DMS 273 treated with DMSO at 0.1 percent for 48 hours (cell line): ENCODE data around the gene SRPK1.

Experiments used
- DNase-seq: peaks from one replicate; lab custom pipeline; 2025; lab: John Stamatoyannopoulos, UW

The SRPK1 gene

DNA sequence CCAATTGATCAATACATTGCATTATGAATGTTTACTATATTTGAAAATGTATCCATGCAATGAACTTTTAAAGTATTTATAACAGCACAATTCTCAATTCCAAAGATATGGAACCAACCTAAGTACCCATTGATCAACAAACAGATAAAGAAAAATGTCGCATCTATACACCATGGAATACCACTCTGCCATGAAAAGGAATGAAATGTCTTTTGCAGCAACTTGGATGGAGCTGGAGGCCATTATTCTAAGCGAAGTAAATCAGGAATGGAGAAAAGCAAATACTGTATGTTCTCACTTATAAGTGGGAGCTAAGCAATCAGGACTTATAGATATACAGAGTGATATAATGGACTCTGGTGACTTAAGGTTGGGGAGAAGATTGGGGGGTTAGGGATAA, 22.9 kb downstream of the SRPK1 start:
- DNase-seq = no peak

DNA sequence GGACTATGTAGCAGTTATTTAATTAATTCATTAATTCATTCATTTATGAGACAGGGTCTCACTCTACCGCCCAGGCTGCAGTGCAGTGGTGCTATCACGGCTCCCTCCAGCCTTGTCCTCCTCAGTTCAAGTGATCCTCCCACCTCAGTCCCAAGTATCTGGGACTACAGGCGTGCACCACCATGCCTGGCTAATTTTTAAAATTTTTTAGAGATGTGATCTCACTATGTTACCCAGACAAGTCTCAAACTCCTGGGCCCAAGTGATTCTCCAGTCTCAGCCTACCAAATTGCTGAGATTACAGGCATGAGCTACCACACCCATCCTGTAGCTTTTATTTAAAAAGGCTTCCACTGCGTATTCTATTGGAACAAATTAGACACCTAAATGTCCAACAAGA, 23.4 kb downstream of the SRPK1 start:
- no peak for DNase-seq

DNA sequence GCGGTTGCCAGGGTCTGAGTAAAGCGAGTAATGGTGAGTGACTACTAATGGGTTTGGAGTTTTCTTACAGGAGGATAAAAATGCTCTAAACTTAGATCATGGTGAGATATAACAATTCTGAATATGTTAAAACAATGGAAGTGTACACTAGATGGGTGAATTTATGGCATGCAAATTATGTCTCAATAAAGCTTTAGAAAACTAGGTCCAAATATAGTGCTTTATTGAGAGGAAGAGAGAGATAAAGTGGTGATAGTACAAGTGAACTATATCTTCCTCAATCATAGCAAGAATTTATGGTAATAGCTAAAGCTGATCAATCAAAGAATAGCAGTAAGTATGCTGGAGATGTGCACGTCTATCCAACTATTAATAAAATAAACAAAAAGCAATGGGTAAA, 23.9 kb downstream of the SRPK1 start:
- DNase-seq = no peak

DNA sequence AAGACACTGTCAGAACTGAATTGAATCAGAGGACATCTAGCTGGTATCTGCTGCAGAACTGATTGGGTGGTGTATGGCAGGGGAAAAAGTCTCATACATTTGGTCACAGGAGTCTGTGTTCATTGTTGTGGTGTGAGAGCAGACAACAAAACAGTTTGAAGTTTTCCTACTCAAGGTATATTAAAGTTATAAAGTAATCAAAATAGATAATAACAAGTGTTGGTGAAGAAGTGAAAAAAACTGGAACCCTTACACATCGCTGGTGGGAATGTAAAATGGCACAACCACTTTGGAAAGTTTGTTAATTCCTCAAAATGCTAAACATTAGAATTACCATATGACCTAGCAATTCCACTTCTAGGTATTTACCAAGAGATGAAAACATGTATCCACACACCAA, 24.7 kb downstream of the SRPK1 start:
- no peak for DNase-seq

DNA sequence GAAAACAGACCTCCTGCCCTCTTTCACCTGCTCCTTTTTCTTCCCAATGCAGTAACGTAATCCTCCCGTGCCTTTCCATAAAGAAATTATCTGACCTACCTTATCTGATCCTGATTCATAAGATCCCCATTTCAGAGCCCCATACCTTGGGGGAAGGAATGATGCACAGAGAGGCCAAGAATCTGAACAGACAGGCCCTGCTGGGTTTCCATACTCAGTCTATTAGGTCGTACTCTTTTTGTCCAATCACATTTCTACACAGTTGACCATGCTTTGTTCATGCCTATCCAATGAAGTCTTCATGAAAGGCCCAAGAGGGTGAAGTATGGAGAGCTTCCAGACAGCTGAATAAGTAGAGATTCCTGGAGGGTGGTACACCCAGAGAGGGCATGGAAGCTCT, 25.3 kb downstream of the SRPK1 start:
- DNase-seq = no peak

DNA sequence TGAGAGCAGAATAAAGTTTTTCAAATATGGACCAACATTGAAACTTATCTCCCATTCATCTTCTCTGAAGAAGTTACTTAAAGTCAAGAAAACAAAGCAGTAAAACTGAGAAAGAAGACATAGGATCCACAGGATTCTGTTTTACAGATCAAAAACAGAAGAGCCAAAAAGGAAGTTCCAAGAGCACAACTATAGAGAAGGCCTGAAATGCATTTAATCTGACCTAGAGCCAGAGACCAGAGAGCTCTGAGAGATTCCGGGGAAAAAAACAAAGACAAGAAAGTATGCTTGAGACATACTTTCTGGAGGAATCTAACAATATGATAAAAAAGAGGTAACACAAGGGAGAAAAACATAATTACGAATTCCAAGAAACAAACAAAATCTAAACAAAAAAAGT, 26.1 kb downstream of the SRPK1 start:
- no peak for DNase-seq

DNA sequence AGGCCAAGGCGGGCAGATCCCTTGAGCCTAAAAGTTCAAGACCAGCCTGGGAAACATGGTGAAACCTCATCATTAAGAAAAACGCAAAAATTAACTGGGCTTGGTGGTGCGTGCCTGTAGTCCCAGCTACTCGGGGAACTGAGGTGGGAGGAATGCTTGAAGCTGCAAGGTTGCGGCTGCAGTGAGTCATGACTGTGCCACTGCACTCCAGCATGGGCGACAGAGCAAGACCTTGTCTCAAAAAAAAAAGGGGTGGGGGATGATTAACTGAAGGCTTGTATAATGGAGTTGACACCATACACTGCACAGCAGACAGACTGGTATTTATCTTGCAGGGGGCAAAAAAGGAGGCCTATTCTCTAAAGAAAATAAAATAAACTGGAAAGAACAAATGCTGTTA, 27.7 kb downstream of the SRPK1 start:
- no peak for DNase-seq

DNA sequence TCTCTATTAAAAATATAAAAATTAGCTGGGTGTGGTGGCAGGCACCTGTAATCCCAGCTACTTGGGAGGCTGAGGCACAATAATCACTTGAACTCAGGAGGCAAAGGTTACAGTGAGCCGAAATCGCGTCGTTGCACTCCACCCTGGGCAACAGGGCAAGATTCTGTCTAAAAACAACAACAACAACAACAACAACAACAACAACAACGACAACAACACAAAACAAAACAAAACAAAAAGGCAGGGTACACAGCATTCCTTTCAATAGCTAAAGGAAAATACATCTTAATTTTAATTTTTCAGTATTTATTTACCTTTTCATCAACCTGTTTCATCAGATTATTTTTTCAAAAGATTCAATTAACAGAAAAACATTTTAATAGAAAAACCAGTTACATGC, 28.4 kb downstream of the SRPK1 start:
- DNase-seq = no peak

DNA sequence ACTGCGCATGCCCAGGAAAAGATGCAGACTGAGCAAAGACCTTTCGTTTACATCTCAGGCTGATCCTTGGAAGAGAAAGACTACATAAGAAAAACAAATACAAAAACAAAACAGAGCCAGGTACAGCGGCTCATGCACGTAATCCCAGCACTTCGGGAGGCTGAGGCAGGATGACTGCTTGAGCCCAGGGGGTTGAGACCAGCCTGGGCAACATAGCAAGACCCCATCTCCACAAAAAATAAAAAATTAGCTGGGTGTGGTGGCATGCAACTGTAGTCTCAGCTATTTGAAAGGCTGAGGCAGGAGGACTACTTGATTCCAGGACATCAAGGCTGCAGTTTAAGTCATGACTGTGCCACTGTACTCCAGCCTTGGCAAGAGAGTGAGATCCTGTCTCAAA, 41.7 kb downstream of the SRPK1 start:
- no peak for DNase-seq

DNA sequence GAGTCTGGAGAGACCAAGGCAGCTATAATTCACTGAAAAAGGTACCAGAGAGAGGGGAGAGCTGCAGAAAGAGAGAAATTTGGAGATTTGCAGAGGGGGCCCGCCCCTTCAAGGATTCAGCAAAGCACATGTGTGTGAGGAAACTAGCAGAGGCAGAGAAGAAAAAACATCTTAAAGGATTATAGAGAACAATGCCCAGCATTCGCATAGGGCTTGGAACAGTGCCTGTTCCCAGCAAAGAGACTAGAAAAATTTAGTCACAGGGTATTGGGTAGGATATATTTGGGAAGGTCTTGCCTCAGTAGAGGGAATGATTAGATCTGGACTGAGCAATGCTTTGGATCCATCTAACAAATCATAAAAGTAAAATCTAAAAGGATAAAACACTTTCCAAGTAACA, 44.0 kb downstream of the SRPK1 start:
- no peak for DNase-seq

DNA sequence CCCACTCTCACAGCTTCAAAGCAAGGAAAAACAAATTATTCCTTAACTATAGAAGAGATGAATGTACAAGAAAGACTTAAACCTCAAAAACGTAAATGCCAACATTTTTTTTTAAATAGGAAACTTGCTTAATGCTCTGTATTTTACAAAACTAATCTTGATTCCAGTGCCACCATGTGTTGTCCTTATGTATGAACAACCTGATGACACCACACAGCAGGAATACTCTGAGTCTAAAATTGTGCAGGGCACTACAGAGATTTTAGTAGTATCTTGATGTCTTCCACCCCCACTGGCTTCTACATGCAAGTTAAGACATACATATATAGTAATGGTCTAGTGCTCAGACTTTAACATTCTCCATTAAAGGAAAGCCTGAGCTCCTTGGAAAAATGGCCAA, 46.2 kb downstream of the SRPK1 start:
- DNase-seq = no peak

DNA sequence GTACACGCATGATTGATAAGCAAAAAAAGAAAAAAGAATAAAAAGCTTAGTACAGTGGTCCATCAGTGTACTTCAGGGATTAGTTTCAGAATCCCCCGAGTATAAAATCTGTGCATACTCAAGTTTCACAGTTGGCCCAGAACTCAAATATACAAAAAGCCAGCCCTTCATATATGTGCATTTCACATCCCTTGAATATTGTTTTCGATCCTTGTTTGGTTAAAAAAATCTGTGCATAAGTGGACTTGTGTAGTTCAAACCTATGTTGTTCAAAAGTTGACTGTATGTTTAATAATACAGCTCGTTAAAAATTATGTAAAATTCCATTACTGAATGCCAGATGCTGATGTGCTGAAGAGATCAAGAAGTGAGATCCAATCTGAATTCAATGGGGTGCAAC, 61.5 kb downstream of the SRPK1 start:
- DNase-seq = no peak

DNA sequence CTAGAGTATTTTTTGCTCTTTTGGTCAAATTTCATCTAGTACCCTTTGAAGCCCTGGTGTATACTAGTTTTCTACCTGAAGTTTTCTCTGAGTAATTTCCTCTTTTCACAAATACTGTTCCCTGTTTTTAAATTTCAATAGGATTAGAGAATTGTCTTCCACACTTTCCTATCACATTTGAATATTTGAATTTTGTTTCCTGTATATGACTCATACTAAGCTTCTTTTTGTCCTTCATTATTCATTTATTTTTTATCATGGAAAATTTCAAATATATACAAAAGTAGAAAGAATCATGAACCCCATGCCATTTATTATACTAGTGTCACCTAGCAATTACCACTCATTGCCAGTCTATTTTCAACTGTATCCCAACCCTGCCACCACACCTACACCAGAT, 63.0 kb downstream of the SRPK1 start:
- DNase-seq = no peak

DNA sequence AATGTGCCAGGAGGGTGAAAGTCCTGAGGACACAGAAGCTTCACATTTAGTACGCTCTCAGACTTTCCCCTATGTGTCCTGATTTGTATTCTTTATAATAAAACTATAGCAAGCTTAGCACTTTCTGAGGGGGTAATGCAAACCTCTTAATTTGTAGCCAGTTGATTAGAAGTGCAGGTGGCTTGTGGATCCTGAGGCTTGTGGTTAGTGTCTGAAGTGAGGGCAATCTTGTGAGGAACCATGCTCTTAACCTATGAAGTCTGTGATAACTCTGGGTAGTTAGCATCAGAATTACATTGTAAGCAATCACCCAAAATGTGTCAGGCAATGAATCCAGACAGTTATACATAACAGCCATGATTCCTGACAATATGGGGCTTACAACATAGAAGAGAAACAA, 64.6 kb downstream of the SRPK1 start:
- no peak for DNase-seq

DNA sequence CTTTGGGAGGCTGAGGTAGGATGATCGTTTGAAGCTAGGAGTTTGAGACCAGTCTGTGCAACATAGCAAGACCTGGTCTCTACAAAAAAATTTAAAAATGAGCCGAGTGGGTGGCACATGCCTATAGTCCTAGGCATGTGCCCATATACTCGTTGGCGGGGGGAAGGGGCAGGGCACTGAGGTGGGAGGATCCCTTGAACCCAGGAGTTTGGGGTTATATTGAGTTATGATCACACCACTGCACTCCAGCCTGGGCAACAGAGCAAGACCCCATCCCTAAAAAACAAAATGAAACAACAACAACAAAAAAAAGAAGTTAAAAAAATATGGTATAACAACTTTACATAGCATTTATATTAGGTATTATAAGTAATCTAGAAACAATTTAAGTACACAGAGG, 67.9 kb downstream of the SRPK1 start:
- no peak for DNase-seq

DNA sequence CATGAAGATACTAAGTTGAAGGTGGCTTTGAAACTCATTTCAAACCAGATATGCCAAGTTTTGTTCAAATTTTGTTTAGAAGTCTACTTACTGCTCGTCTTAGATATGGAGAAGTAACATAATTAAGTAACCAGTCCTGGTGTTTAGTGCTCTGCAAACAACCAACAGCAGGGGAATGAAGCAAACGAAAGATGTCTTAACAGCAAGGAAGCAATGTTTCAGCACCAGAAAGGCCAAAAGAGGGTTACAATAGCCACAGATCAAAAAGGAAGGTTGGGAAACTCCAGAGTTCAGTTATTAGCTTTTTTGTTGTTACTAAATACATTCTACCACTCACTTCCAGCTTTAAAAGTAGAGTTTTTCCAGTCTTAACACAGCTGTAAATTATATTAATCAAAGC, 70.7 kb downstream of the SRPK1 start:
- DNase-seq = no peak

DNA sequence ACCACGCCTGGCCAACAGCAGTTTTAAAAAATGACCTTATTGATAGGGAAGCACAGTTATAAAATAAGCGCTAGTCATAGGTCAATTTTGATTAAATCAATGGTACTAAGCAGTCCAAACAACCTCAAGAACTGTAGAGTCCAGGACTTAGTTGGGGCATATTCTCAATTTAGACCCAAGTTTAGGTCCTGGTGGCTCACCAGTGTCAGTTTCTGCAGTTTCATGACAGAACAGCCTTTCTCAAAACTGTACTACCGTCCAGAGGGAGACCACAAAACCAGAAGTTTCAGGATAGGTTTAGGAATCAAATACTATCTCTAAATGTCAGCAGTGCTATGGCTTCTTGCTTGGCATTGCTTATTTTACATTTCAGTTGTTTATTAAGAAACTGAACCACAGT, 76.6 kb downstream of the SRPK1 start:
- DNase-seq = no peak

DNA sequence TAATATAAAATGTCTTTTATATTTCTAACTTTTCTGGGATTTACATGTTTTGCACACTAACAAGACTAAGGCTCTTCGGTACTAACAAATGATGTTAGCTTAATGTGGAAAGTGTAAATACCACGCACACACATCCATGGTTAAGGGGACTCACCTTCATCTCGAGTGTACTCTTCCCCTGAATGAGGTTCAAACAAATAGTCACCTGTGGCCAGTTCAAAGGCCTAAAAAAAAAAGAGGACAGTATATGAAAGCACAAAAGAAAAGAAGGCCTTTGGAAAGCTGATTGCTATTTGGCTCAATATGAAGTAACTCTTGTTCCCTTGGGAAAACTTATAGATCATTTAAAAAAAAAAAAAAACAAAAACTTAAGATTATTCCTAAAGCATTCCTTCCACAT, 78.5 kb downstream of the SRPK1 start:
- DNase-seq = no peak

DNA sequence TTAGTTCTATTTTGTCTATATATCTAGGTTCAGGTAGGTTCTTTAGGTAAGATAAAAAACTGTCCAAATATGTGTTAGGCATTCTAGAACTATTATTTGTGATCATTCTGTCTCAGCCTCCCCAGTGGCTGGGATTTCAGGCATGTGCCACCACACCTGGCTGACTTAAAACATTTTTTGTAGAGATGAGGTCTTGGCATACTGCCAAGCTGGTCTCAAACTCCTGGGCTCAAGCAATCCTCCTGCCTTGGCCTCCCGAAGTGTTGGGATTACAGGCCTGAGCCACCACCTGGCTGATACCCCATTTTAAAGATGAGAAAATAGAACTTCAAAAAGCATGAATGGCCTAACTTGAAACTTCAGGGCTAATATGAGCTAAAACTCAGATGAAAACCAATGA, 81.9 kb downstream of the SRPK1 start:
- DNase-seq = no peak

DNA sequence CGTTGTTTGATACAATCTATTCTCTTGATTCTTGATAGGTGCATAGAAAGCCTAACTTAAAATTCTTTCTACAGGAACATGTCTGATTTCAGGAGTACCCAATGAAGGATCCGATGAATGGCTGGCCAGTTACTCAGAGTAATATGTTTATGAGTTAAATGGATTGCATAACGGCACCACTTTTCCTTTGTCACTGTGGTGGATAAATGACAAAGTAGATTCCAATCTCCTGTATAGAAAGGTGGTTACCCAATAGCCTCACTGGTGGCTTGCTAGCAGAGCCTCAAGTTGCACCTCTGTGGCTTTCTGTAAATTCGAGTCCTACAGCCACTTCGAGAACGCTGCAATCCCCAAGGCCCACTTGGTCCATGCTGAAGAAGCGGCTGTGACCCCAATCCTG, 87.4 kb downstream of the SRPK1 start:
- no peak for DNase-seq

DNA sequence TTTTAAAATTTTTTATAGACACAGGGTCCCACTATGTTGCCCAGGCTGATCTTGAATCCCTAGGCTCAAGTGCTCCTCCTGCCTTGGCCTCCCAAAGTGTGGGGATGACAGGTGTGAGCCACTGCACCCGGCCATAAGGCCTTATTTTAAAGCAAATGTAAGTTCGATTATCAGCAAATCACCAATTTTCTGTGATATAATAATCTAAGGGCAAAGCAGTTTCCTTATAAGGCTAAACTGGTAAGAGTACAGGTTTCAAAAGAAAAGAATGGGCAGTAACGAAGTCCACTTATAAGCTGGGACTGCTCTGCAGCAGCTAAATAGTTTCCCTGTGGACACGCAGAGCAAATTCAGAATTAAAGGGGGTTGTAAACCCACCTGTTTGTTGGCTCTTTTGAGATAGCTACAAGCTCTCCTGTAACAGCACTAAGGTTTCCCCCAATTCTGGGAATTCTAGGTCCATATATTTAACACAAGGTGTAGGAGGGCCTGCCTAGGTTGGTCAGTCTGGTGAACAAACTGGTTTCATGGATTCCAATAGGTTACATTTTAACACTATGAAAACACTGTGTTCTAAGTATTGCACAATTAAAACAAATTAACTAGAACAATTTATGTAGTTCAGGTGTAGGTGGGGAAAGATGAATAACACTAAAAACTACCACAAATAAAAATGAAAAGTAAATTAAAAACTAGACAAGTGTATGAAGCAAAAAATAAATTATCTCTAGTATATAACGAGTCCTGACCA, 89.5 kb downstream of the SRPK1 start:
- DNase-seq = no peak

DNA sequence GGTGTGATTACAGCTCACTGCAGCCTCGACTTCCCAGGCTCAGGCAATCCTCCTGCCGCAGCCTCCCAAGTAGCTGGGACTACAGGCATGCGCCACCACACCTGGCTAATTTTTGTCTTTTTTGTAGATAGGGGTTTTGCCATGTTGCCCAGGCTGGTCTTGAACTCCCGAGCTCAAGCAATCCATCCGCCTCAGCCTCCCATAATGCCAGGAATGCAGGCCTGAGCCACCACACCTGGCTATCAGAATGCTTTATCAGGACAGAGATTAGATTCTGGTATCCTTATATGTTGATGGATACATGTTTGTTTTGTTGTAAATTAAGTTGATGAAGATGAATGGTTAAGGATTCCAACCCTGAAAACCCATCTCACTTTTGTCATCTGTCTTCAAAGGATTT, 91.6 kb downstream of the SRPK1 start:
- DNase-seq = no peak

DNA sequence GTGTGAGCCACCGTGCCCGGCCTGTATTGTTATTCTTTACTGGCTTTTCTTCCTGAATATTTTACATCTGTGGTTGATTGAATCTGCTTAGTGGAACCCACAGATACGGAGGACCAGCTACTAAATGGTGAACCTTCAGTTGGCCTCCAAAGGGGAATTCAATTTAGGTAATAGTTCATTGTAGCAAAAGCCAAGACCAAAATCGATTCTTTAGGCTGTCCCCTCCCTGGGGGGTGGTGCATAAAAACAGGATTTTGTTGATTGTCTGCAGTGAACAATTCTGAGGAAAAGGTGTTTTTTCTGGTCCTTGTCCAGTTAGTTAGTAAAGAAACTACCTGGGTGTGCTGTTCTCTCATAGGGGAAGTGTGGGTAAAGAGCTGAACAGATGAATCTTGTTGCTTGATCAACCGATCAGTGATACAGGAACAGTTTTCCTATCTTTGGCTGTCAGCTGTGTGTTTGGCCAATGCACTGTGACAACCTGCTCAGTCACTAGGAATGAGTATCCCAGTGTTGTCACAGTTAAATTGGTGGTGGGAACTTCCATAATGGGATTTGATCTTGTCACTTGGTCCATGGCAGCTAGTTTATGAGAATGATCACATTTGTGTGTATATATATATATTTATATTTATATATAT, 96.2 kb downstream of the SRPK1 start:
- DNase-seq = no peak

DNA sequence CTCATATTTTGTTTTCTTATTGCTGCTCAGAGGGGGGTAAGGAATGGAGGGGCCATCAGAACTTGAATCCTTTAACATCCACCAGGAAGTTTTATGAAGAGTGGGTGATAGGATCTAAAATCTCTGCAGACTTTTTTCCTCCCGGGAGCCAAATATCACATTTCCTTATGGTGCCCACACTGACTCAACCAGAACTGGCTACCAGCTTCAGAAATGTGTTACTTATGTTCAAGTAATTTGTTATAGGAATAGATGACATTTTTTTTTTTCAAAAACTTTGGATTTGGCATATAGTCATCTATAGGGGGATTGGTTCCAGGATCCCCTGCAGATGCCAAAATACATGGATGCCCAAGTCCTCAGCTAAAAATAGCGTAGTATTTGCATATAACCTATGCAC, 97.3 kb downstream of the SRPK1 start:
- DNase-seq = no peak
